Neural cell (in vitro differentiated cells): Measurements from ENCODE around the gene PTCRA. TPM values are rescaled to one million over a fixed set of nuclear protein-coding genes. Genes with fewer than 3 reads are reported as not detected.
"Not testable (repeated sequence)": the region's sequence is repeated elsewhere in the genome, so short reads cannot be mapped to it uniquely, and the experiment has no call there.

Source experiments
- H2AFZ ChIP-seq: fragments of 200-600, 300-800 bp; sonication (generic), shearing (Covaris generic); 2 replicates; pipeline ENCODE4 v1.6.0; 2014; ENCODE audit warnings: low read depth, mild to moderate bottlenecking, antibody characterized with exemption, low read length, moderate library complexity
- H3F3A ChIP-seq: fragments of 200-600 bp; shearing (Covaris generic); 2 replicates; pipeline ENCODE4 v1.6.1; 2016; ENCODE audit warnings: mild to moderate bottlenecking, moderate library complexity, mixed read lengths, antibody characterized with exemption, low read length; ENCODE audit not compliant: insufficient read depth, poor library complexity, severe bottlenecking
- H3K27ac ChIP-seq: fragments of 200-600, 300-800 bp; sonication (generic), shearing (Covaris generic); 2 replicates; pipeline ENCODE4 v1.5.1; 2014; ENCODE audit warnings: mild to moderate bottlenecking, low read length, moderate library complexity
- H3K27me3 ChIP-seq: fragments of 300-800, 200-600 bp; sonication (generic), shearing (Covaris generic); 2 replicates; pipeline ENCODE4 v1.6.0; 2014; ENCODE audit warnings: mild to moderate bottlenecking, low read depth, low read length, moderate library complexity; ENCODE audit not compliant: insufficient read depth
- H3K36me3 ChIP-seq: fragments of 300-800, 200-600 bp; sonication (generic), shearing (Covaris generic); 2 replicates; pipeline ENCODE4 v1.5.1; 2014; ENCODE audit warnings: mild to moderate bottlenecking, antibody characterized with exemption, low read length, moderate library complexity; ENCODE audit not compliant: insufficient read depth
- H3K4me2 ChIP-seq: fragments of 300-800, 200-600 bp; sonication (generic), shearing (Covaris generic); 2 replicates; pipeline ENCODE4 v1.6.0; 2014; ENCODE audit warnings: mild to moderate bottlenecking, low read length
- H3K4me3 ChIP-seq: fragments of 300-800, 200-600 bp; sonication (generic), shearing (Covaris generic); 2 replicates; pipeline ENCODE4 v1.5.1; 2014; ENCODE audit warnings: mild to moderate bottlenecking, low read length, moderate library complexity
- H3K79me2 ChIP-seq: fragments of 200-600 bp; shearing (Covaris generic); replicated peaks from 2 replicates; pipeline ENCODE4 v1.6.0; 2014; ENCODE audit warnings: mild to moderate bottlenecking, low read length, moderate library complexity; ENCODE audit not compliant: insufficient read depth
- H3K9ac ChIP-seq: fragments of 300-800, 200-600 bp; sonication (generic), shearing (Covaris generic); 2 replicates; pipeline ENCODE4 v1.6.1; 2016; ENCODE audit warnings: mild to moderate bottlenecking, low read length, mixed read lengths
- H3K9me2 ChIP-seq: fragments of 200-600 bp; shearing (Covaris generic); 2 replicates; pipeline ENCODE4 v1.6.1; 2016; ENCODE audit warnings: mild to moderate bottlenecking, low read length, mixed read lengths; ENCODE audit not compliant: insufficient read depth
- H3K9me3 ChIP-seq: fragments of 200-600, 300-800 bp; sonication (generic), shearing (Covaris generic); 2 replicates; pipeline ENCODE4 v1.6.1; 2016; ENCODE audit warnings: mild to moderate bottlenecking, mixed run types, low read length, moderate library complexity, mixed read lengths
- H4K20me1 ChIP-seq: fragments of 200-600 bp; shearing (Covaris generic); 2 replicates; pipeline ENCODE4 v1.6.1; 2016; ENCODE audit warnings: mild to moderate bottlenecking, mixed run types; ENCODE audit not compliant: insufficient read depth
- CTCF ChIP-seq: fragments of 450-650 bp; IDR thresholded peaks from 2 replicates; pipeline ENCODE4 v1.5.1; 2014; ENCODE audit warnings: antibody characterized with exemption, mild to moderate bottlenecking, moderate library complexity; ENCODE audit not compliant: poor library complexity, severe bottlenecking
- EP300 ChIP-seq: fragments of 450-650 bp; conservative IDR thresholded peaks from 2 replicates; pipeline ENCODE4 v1.6.1; 2014; ENCODE audit warnings: antibody characterized with exemption, mild to moderate bottlenecking, moderate library complexity; ENCODE audit not compliant: poor library complexity, severe bottlenecking
- EZH2 ChIP-seq: fragments of 200-600, 300-800 bp; shearing (Covaris generic), sonication (generic); IDR thresholded peaks from 2 replicates; pipeline ENCODE4 v1.6.1; 2014; ENCODE audit warnings: antibody characterized with exemption, low read length, borderline replicate concordance, mild to moderate bottlenecking; ENCODE audit not compliant: insufficient read depth, poor library complexity, severe bottlenecking
- MXI1 ChIP-seq: fragments of 450-650 bp; conservative IDR thresholded peaks from 2 replicates; pipeline ENCODE4 v1.6.1; 2014; ENCODE audit warnings: antibody characterized with exemption, mild to moderate bottlenecking; ENCODE audit not compliant: poor library complexity, severe bottlenecking
- POLR2AphosphoS5 ChIP-seq: IDR thresholded peaks from 2 replicates; pipeline ENCODE4 v1.6.1; 2012
- RAD21 ChIP-seq: fragments of 450-650 bp; conservative IDR thresholded peaks from 2 replicates; pipeline ENCODE4 v1.6.1; 2014; ENCODE audit warnings: antibody characterized with exemption, mild to moderate bottlenecking, moderate library complexity
- REST ChIP-seq: IDR thresholded peaks from 2 replicates; pipeline ENCODE4 v1.6.1; 2012; ENCODE audit warnings: borderline replicate concordance
- SMC3 ChIP-seq: fragments of 450-650 bp; conservative IDR thresholded peaks from 2 replicates; pipeline ENCODE4 v1.6.1; 2014; ENCODE audit warnings: antibody characterized with exemption, mild to moderate bottlenecking, moderate library complexity; ENCODE audit not compliant: poor library complexity
- TAF1 ChIP-seq: IDR thresholded peaks from 2 replicates; pipeline ENCODE4 v1.6.1; 2012; ENCODE audit warnings: low read depth
- polyA plus RNA-seq: library from polyadenylated mRNA; depleted of rRNA; stranded (reverse); fragments of >200 nt; gene quantifications from 2 replicates; pipeline ENCODE4 v1.2.3, GENCODE V29; 2014

Gene PTCRA
- polyA plus RNA-seq, 1 donor from 2014 or later, result not detected

DNA sequence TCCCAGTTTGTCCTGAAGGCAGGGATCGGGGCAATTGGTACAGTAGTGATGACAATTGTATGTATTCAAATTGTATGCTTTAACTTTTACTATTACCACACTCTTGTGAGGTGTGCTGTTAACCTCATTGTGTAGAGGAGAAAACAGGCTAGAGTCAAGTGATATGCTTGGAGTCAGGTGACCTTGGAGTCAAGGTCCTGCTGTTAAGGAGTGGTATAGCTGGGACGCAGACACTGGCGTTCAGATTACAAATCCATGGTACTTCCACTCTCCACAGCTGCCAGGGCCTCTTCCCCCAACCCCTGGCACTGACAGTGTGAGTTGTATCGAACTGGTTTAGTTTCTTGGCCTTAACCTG is 23.9 kb downstream of the PTCRA start:
- H2AFZ ChIP-seq, result no peak overlapping the region
- H3K36me3 ChIP-seq, result no peaks in the 10 kb centered on the region
- no peak for TF ChIP-seq RAD21
- TF ChIP-seq REST, result no peak
- TF ChIP-seq MXI1, result no peak
- TF ChIP-seq EP300, result no peak
- TF ChIP-seq CTCF, result no peak
- TF ChIP-seq EZH2, result no peak
- no peak for TF ChIP-seq SMC3
- TF ChIP-seq POLR2AphosphoS5, result no peak
- TF ChIP-seq TAF1, result no peak
- no peak overlapping the region for H3K9ac ChIP-seq
- no peaks in the 10 kb centered on the region for H4K20me1 ChIP-seq
- H3K9me2 ChIP-seq, result no peaks in the 10 kb centered on the region
- no peak overlapping the region for H3K4me3 ChIP-seq
- no peaks in the 10 kb centered on the region for H3F3A ChIP-seq
- H3K79me2 ChIP-seq, result no peaks in the 10 kb centered on the region
- H3K4me2 ChIP-seq, result no peak overlapping the region
- no peaks in the 10 kb centered on the region for H3K27me3 ChIP-seq
- H3K9me3 ChIP-seq, result no peaks in the 10 kb centered on the region
- no peak overlapping the region for H3K27ac ChIP-seq

DNA sequence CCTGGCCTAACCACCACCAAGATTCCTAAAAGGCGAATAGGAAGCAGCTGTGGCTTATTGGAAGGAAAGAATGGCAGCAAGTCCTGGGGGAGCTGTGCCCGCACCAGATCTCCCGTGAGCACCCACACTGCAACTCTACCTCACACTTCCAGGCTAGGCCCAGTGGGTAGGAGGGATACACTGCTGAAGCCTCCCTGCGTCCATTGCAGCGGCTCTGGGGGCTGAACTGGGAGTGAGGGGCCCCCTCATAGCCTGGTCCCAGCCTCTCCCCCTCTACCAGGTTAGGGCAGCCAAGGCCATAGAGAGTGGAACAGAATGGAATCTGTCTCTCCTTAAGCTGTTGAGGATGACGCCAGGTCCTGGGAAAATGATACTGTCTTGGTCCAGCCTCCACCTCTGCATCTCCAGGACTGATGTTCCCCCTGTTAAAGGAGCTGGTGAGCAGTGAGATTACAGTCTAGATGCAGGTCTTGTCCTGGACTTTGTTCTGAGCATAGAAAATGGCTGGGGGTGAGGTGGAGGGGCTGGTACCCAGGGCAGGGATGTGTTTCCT is 24.7 kb downstream of the PTCRA start:
- no peaks in the 10 kb centered on the region for H3K9me3 ChIP-seq
- TF ChIP-seq RAD21 (no peak), EZH2 (no peak), MXI1 (no peak), REST (no peak), SMC3 (no peak), CTCF (no peak), TAF1 (no peak), EP300 (no peak), POLR2AphosphoS5 (no peak)
- H3K36me3 ChIP-seq, result no peaks in the 10 kb centered on the region

DNA sequence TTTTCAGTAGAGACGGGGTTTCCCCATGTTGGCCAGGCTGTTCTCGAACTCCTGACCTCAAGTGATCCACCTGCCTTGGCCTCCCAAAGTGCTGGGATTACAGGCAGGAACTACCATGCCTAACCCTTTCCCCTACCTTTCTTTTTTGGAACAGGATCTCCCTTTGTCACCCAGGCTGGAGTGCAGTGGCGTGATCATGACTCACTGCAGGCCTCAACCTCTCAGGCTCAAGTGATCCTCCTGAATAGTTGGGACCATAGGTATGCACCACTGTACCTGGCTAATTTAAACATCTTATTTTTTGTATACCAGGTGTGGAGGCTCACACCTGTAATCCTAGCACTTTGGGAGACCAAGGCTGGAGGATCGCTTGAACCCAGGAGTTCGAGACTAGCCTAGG is 25.5 kb downstream of the PTCRA start:
- not testable (repeated sequence) for H4K20me1 ChIP-seq, H3K4me2 ChIP-seq, H3K79me2 ChIP-seq, H3K27ac ChIP-seq, H3K36me3 ChIP-seq, H3F3A ChIP-seq, H3K27me3 ChIP-seq, H3K9me2 ChIP-seq, H3K9ac ChIP-seq, H2AFZ ChIP-seq, H3K4me3 ChIP-seq, H3K9me3 ChIP-seq

More for the DNA sequence above, 24.7 kb downstream of the PTCRA start:
- Histone ChIP-seq H2AFZ (no peak overlapping the region), H3K27me3 (no peaks in the 10 kb centered on the region), H3K4me2 (no peak overlapping the region), H3F3A (no peaks in the 10 kb centered on the region), H3K79me2 (no peaks in the 10 kb centered on the region), H3K27ac (no peak overlapping the region), H3K9me2 (no peaks in the 10 kb centered on the region), H3K9ac (no peak overlapping the region), H3K4me3 (no peak overlapping the region), H4K20me1 (no peaks in the 10 kb centered on the region)
